IPS DF 19.7 (cell line): ENCODE results near the gene GCHFR.

Experiments
- DNase-seq: peaks from one replicate; pipeline ENCODE4 v3.0.0-alpha.2; 2013; ENCODE audit warnings: low read depth, low spot score

The GCHFR gene

GRCh38 chr15:40763801-40764628 lies at the start of gene GCHFR:
Gene GCHFR, plus strand, starts transcription at chr15:40764068. Its CDS starts 113 bp downstream, at chr15:40764181.
- DNase-seq, result no peak

GRCh38 chr15:40714144-40714543 lies 49.7 kb upstream of the GCHFR start:
- no peak for DNase-seq

GRCh38 chr15:40716165-40716564 lies 47.7 kb upstream of the GCHFR start:
- DNase-seq, result no peak

- DNase-seq, result no peak
Measured at GRCh38 chr15:40721701-40722100, 42.2 kb upstream of the GCHFR start.

- DNase-seq, result no peak
Measured at GRCh38 chr15:40722354-40722753, 41.5 kb upstream of the GCHFR start.

- no peak for DNase-seq
Measured at GRCh38 chr15:40722934-40723333, 40.9 kb upstream of the GCHFR start.

- no peak for DNase-seq
Measured at GRCh38 chr15:40723919-40724318, 39.9 kb upstream of the GCHFR start.

GRCh38 chr15:40731034-40731433 lies 32.8 kb upstream of the GCHFR start:
- DNase-seq, result no peak

GRCh38 chr15:40736575-40736974 lies 27.3 kb upstream of the GCHFR start:
- DNase-seq, result no peak

- no peak for DNase-seq
Measured at GRCh38 chr15:40737048-40737447, 26.8 kb upstream of the GCHFR start.

- peak; percentile 68 for DNase-seq
Measured at GRCh38 chr15:40739047-40739446, 24.8 kb upstream of the GCHFR start.

GRCh38 chr15:40739854-40740253 lies 24.0 kb upstream of the GCHFR start:
- DNase-seq, result no peak

- DNase-seq, result no peak
Measured at GRCh38 chr15:40743485-40743901, 20.4 kb upstream of the GCHFR start.

GRCh38 chr15:40743921-40744814 lies 19.7 kb upstream of the GCHFR start:
- DNase-seq, result no peak

GRCh38 chr15:40744815-40745152 lies 19.1 kb upstream of the GCHFR start:
- DNase-seq, result no peak

GRCh38 chr15:40746916-40747418 lies 16.9 kb upstream of the GCHFR start:
- no peak for DNase-seq

GRCh38 chr15:40747685-40748631 lies 15.9 kb upstream of the GCHFR start:
- no peak for DNase-seq

- DNase-seq, result no peak
Measured at GRCh38 chr15:40749151-40749630, 14.7 kb upstream of the GCHFR start.

- no peak for DNase-seq
Measured at GRCh38 chr15:40750885-40751284, 13.0 kb upstream of the GCHFR start.

- no peak for DNase-seq
Measured at GRCh38 chr15:40751745-40752144, 12.1 kb upstream of the GCHFR start.

- no peak for DNase-seq
Measured at GRCh38 chr15:40754574-40754882, 9.3 kb upstream of the GCHFR start.
